ENCODE measurements around the gene DFFA. TPM values are rescaled to one million over a fixed set of nuclear protein-coding genes. Genes with fewer than 3 reads are reported as not detected.

DFFA gene
- total and polyA plus RNA-seq, 9 of the 15 experiments (the other 6 are each of a cell fraction or from before 2014, with no cell fraction given): 39.6 to 74.8 (median 59.2) TPM

DNA sequence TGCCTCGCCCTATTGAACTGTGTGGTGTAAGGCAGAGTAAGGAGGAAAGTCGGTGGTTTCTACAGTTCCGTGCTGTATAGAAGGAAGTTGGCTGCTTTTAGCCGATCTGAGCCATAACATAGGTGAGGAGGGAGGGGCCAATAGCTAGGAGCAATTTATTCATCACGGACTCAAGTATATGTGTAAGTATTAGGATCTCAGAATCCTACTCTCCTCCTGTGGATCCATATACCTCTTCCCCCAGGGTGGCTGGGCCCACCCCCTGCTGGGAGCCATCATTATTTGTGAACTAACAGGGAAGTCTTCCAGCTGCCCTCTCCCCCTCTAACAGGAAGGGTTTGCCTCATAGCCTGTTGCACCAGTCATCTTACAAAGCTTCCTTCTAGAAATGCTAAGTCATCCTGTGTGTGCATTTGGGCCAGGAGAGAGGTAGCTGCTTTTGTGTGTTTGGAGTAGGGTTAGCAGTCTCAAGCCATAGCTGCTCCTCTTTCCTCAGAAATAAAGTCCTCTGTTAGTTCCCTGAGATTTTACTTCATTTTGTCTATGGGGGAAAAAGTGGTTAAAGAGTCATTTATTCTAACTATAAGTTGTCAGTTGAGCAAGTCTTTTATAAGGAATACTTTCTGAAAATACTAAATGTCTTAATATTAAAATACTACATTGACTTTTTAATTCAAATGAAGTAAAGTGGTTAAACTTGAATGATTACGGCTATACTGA lies 57.0 kb downstream of the DFFA start (continued):
- no peak for TF ChIP-seq JUNB (CRISPR knock-in tag; conservative IDR thresholded peaks at IDR 0.05)
- TF ChIP-seq ARID1B (IDR thresholded peaks at IDR 0.05): peak; percentile 81
- TF ChIP-seq, protein P1, sequence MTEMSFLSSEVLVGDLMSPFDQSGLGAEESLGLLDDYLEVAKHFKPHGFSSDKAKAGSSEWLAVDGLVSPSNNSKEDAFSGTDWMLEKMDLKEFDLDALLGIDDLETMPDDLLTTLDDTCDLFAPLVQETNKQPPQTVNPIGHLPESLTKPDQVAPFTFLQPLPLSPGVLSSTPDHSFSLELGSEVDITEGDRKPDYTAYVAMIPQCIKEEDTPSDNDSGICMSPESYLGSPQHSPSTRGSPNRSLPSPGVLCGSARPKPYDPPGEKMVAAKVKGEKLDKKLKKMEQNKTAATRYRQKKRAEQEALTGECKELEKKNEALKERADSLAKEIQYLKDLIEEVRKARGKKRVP (CRISPR knock-in tag; IDR thresholded peaks at IDR 0.05): peak; percentile 72
- TF ChIP-seq MCM2 (IDR thresholded peaks at IDR 0.05; ENCODE audit: low read depth): no peak
- TF ChIP-seq, protein P2, sequence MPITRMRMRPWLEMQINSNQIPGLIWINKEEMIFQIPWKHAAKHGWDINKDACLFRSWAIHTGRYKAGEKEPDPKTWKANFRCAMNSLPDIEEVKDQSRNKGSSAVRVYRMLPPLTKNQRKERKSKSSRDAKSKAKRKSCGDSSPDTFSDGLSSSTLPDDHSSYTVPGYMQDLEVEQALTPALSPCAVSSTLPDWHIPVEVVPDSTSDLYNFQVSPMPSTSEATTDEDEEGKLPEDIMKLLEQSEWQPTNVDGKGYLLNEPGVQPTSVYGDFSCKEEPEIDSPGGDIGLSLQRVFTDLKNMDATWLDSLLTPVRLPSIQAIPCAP (CRISPR knock-in tag; IDR thresholded peaks at IDR 0.05; ENCODE audit: borderline replicate concordance): no peak
- TF ChIP-seq LCOR (CRISPR knock-in tag; IDR thresholded peaks at IDR 0.05): peak; percentile 92
- TF ChIP-seq ZNF140 (CRISPR knock-in tag; IDR thresholded peaks at IDR 0.05): no peak
- no peak for TF ChIP-seq YBX1 (IDR thresholded peaks at IDR 0.05)
- TF ChIP-seq HDAC1 (IDR thresholded peaks at IDR 0.05): peak in 1 of 2 experiments; percentile 39; a peak in 1 of 4 replicates
- TF ChIP-seq ARHGAP35 (IDR thresholded peaks at IDR 0.05; ENCODE audit: partially characterized antibody): no peak
- no peak for TF ChIP-seq ILK (tag; IDR thresholded peaks at IDR 0.05; ENCODE audit: borderline replicate concordance, low read depth)
- TF ChIP-seq CSDE1 (IDR thresholded peaks at IDR 0.05): no peak
- TF ChIP-seq, protein P3, sequence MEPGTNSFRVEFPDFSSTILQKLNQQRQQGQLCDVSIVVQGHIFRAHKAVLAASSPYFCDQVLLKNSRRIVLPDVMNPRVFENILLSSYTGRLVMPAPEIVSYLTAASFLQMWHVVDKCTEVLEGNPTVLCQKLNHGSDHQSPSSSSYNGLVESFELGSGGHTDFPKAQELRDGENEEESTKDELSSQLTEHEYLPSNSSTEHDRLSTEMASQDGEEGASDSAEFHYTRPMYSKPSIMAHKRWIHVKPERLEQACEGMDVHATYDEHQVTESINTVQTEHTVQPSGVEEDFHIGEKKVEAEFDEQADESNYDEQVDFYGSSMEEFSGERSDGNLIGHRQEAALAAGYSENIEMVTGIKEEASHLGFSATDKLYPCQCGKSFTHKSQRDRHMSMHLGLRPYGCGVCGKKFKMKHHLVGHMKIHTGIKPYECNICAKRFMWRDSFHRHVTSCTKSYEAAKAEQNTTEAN (CRISPR knock-in tag; IDR thresholded peaks at IDR 0.05): no peak
- TF ChIP-seq NRF1 (conservative IDR thresholded peaks at IDR 0.05 in 1 of 2, IDR thresholded peaks at IDR 0.05 in 1 of 2): 0 out of 4 replicates have a peak, but pooled peaks of 1 of the 2 experiments have one; percentile 19
- TF ChIP-seq ZNF143 (CRISPR knock-in tag; IDR thresholded peaks at IDR 0.05): 0 out of 2 replicates have a peak, but pooled peaks have one; percentile 35
- peak; percentile 49; the same call in 1 of the 2 replicates for TF ChIP-seq FOXJ2 (tag; IDR thresholded peaks at IDR 0.05)
- TF ChIP-seq HNRNPUL1 (IDR thresholded peaks at IDR 0.05; ENCODE audit: low read length): no peak
- TF ChIP-seq ZNF239 (CRISPR knock-in tag; IDR thresholded peaks at IDR 0.05): no peak; the same call in none of the 2 replicates
- no peak for TF ChIP-seq STAT5A (IDR thresholded peaks at IDR 0.05; ENCODE audit: borderline replicate concordance, low read length)
- peak; percentile 55; the same call in 1 of the 2 replicates for TF ChIP-seq ZNF24 (IDR thresholded peaks at IDR 0.05)
- 0 out of 2 replicates have a peak, but pooled peaks have one; percentile 64 for TF ChIP-seq ZNF76 (CRISPR knock-in tag; IDR thresholded peaks at IDR 0.05; ENCODE audit: borderline replicate concordance)
- TF ChIP-seq ZNF586 (CRISPR knock-in tag; conservative IDR thresholded peaks at IDR 0.05): no peak
- TF ChIP-seq SETDB1 (IDR thresholded peaks at IDR 0.05; ENCODE audit: low read length): no peak
- TF ChIP-seq, protein P4, sequence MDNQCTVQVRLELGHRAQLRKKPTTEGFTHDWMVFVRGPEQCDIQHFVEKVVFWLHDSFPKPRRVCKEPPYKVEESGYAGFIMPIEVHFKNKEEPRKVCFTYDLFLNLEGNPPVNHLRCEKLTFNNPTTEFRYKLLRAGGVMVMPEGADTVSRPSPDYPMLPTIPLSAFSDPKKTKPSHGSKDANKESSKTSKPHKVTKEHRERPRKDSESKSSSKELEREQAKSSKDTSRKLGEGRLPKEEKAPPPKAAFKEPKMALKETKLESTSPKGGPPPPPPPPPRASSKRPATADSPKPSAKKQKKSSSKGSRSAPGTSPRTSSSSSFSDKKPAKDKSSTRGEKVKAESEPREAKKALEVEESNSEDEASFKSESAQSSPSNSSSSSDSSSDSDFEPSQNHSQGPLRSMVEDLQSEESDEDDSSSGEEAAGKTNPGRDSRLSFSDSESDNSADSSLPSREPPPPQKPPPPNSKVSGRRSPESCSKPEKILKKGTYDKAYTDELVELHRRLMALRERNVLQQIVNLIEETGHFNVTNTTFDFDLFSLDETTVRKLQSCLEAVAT (IDR thresholded peaks at IDR 0.05): no peak; a peak in 1 of 4 replicates
- TF ChIP-seq ELF1 (tag; IDR thresholded peaks at IDR 0.05): peak; percentile 83

All from K562 (cell line).